ENCODE data around the gene NOS1. TPM values are rescaled to one million over a fixed set of nuclear protein-coding genes. Genes with fewer than 3 reads are reported as not detected.

Gene NOS1
- 10 to 100 TPM in 2 of 4 donors, 1 to 10 TPM in 2; 6.4 to 39.9 (median 8.9) TPM for total RNA-seq

- peak in 1 of 2 donors; percentile 28 for ATAC-seq
- Histone ChIP-seq H3K4me1 (no peaks in the 10 kb centered on the region), H3K9me3 (no peaks in the 10 kb centered on the region), H3K27me3 (peaks cover 0 to 5% (median 0%) of the 10 kb centered on the region in 3 donors), H3K36me3 (no peaks in the 10 kb centered on the region), H3K27ac (peak within 1 kb of the TSS in 3 of 4 donors; percentile 1 to 33 (median 24)), H3K4me3 (peak within 1 kb of the TSS; percentile 58 to 80 (median 61))
- no peak for TF ChIP-seq CTCF (IDR thresholded peaks at IDR 0.05 in 4 of 5, conservative IDR thresholded peaks at IDR 0.05 in 1 of 5)
- no peak for TF ChIP-seq POLR2A (IDR thresholded peaks at IDR 0.05)
- intact Hi-C loops (cut with DNase I; ENCODE audit: low total_unique reads) (loop anchor here (10.0 kb wide), 1 partner anchor 313 kb away; no protein-coding TSS in a partner anchor), in situ Hi-C loops (cut with MboI; ENCODE audit: low sequenced_read_pairs in 4 of 4) (loop anchor here in 3 of 4 donors (10.0 to 25.0 kb wide), 3 partner anchors 223 to 476 kb away; no protein-coding TSS in a partner anchor)
- no peak for DNase-seq
These were observed at the start of gene NOS1 for GRCh38 chr12:117361347-117361751. Gene NOS1 (minus strand): TSS chr12:117361626. CDS start chr12:117331069, 30,557 bp downstream.

- Histone ChIP-seq H3K36me3 (no peaks in the 10 kb centered on the region), H3K27me3 (no peaks in the 10 kb centered on the region), H3K4me1 (peaks cover 25 to 31% of the 10 kb centered on the region in 2 donors), H3K4me3 (no peak overlapping the region), H3K9me3 (no peaks in the 10 kb centered on the region), H3K27ac (peak overlapping the region; percentile 72 to 89 (median 81))
- intact Hi-C loops (cut with DNase I; ENCODE audit: low total_unique reads), result no loop called here
- in situ Hi-C loops (cut with MboI; ENCODE audit: low sequenced_read_pairs in 4 of 4), result no loop called here
- DNase-seq, result no peak
- TF ChIP-seq CTCF (IDR thresholded peaks at IDR 0.05 in 4 of 5, conservative IDR thresholded peaks at IDR 0.05 in 1 of 5), result no peak
- no peak for TF ChIP-seq POLR2A (IDR thresholded peaks at IDR 0.05)
- ATAC-seq, result no peak
These were observed 47.9 kb upstream of the NOS1 start for GRCh38 chr12:117409286-117409685.

- no peak overlapping the region for H3K4me3 ChIP-seq
- intact Hi-C loops (cut with DNase I; ENCODE audit: low total_unique reads), result no loop called here
- no peaks in the 10 kb centered on the region for H3K9me3 ChIP-seq
- H3K4me1 ChIP-seq, result peaks cover 19 to 24% of the 10 kb centered on the region in 2 donors
- peak overlapping the region; percentile 72 to 89 (median 81) for H3K27ac ChIP-seq
- in situ Hi-C loops (cut with MboI; ENCODE audit: low sequenced_read_pairs in 4 of 4), result no loop called here
- DNase-seq, result peak; percentile 23 to 66
- peak in 1 of 2 donors; percentile 27 for ATAC-seq
- H3K27me3 ChIP-seq, result no peaks in the 10 kb centered on the region
- no peaks in the 10 kb centered on the region for H3K36me3 ChIP-seq
- TF ChIP-seq POLR2A (IDR thresholded peaks at IDR 0.05), result no peak
- no peak for TF ChIP-seq CTCF (IDR thresholded peaks at IDR 0.05 in 4 of 5, conservative IDR thresholded peaks at IDR 0.05 in 1 of 5)
These were observed 46.9 kb upstream of the NOS1 start for GRCh38 chr12:117408161-117408791.

GRCh38 chr12:117404940-117405339 lies 43.5 kb upstream of the NOS1 start:
- H3K27ac ChIP-seq, result peak overlapping the region; percentile 66 to 89 (median 80)
- no peaks in the 10 kb centered on the region for H3K36me3 ChIP-seq
- no peaks in the 10 kb centered on the region for H3K9me3 ChIP-seq
- peak; percentile 71 to 76 for ATAC-seq
- intact Hi-C loops (cut with DNase I; ENCODE audit: low total_unique reads), result no loop called here
- no peaks in the 10 kb centered on the region for H3K27me3 ChIP-seq
- TF ChIP-seq POLR2A (IDR thresholded peaks at IDR 0.05) (peak; percentile 18 to 33), CTCF (IDR thresholded peaks at IDR 0.05 in 4 of 5, conservative IDR thresholded peaks at IDR 0.05 in 1 of 5) (no peak)
- no peak overlapping the region for H3K4me3 ChIP-seq
- in situ Hi-C loops (cut with MboI; ENCODE audit: low sequenced_read_pairs in 4 of 4), result no loop called here
- DNase-seq, result peak in 1 of 2 donors; percentile 57
- peaks cover 23 to 29% of the 10 kb centered on the region in 2 donors for H3K4me1 ChIP-seq
